Bone marrow (tissue), 2 donors: ENCODE results near the gene APOL3.
"Not testable (repeated sequence)": the region's sequence is repeated elsewhere in the genome, so short reads cannot be mapped to it uniquely, and the experiment has no call there.

Source experiments
- DNase-seq, 2 donors: peaks; one replicate each; lab custom pipeline; 2025; lab: John Stamatoyannopoulos, UW

APOL3 gene

GRCh38 chr22:36160499-36160942 is at the start of gene APOL3:
Gene APOL3, minus strand, starts transcription at chr22:36160755. Its CDS starts 11,700 bp downstream, at chr22:36149055.
- DNase-seq, result peak in 1 of 2 donors; percentile 70

GRCh38 chr22:36210224-36210623 is 49.7 kb upstream of the APOL3 start:
- DNase-seq, result no peak

- DNase-seq, result not testable (repeated sequence)
Observed at GRCh38 chr22:36209488-36209908, 48.9 kb upstream of the APOL3 start.

GRCh38 chr22:36208914-36209313 is 48.4 kb upstream of the APOL3 start:
- DNase-seq, result no peak

- DNase-seq, result no peak
Observed at GRCh38 chr22:36208162-36208765, 47.7 kb upstream of the APOL3 start.

GRCh38 chr22:36206255-36206654 is 45.7 kb upstream of the APOL3 start:
- no peak for DNase-seq

GRCh38 chr22:36205573-36205972 is 45.0 kb upstream of the APOL3 start:
- not testable (repeated sequence) for DNase-seq

- DNase-seq, result no peak
Observed at GRCh38 chr22:36204632-36205015, 44.1 kb upstream of the APOL3 start.

GRCh38 chr22:36204001-36204631 is 43.6 kb upstream of the APOL3 start:
- DNase-seq, result no peak

- not testable (repeated sequence) for DNase-seq
Observed at GRCh38 chr22:36203441-36203840, 42.9 kb upstream of the APOL3 start.

- DNase-seq, result not testable (repeated sequence)
Observed at GRCh38 chr22:36202906-36203305, 42.4 kb upstream of the APOL3 start.

- DNase-seq, result no peak
Observed at GRCh38 chr22:36201630-36202319, 41.2 kb upstream of the APOL3 start, which contains the start of gene APOL4. Gene APOL4, minus strand, starts transcription at chr22:36201809. Its CDS starts 75 bp downstream, at chr22:36201734.

- not testable (repeated sequence) for DNase-seq
Observed at GRCh38 chr22:36201025-36201424, 40.5 kb upstream of the APOL3 start.

GRCh38 chr22:36199001-36199551 is 38.5 kb upstream of the APOL3 start:
- DNase-seq, result no peak

- DNase-seq, result no peak
Observed at GRCh38 chr22:36198536-36198935, 38.0 kb upstream of the APOL3 start.

GRCh38 chr22:36197514-36198146 is 37.1 kb upstream of the APOL3 start:
- no peak for DNase-seq

- no peak for DNase-seq
Observed at GRCh38 chr22:36197065-36197440, 36.5 kb upstream of the APOL3 start.

GRCh38 chr22:36196254-36197064 is 35.9 kb upstream of the APOL3 start:
- no peak for DNase-seq

- peak in 1 of 2 donors; percentile 18 for DNase-seq
Observed at GRCh38 chr22:36194971-36195370, 34.4 kb upstream of the APOL3 start.

GRCh38 chr22:36194385-36194784 is 33.8 kb upstream of the APOL3 start:
- DNase-seq, result no peak

GRCh38 chr22:36193577-36193976 is 33.0 kb upstream of the APOL3 start:
- no peak for DNase-seq
